Transverse colon (tissue), 4 donors: ENCODE measurements around the gene LECT2. TPM values are rescaled to one million over a fixed set of nuclear protein-coding genes. Genes with fewer than 3 reads are reported as not detected.

Experiments
- DNase-seq: peaks from one replicate; pipeline ENCODE4 v3.0.0-alpha.2; 2019
- H3K27ac ChIP-seq, 4 donors: fragments of 200-600 bp; sonication (generic); 2 replicates each; pipeline ENCODE4 v1.5.1; 2016 to 2018; ENCODE audit warnings: inconsistent platforms in 4 of 4
- H3K27me3 ChIP-seq: fragments of 200-600 bp; sonication (generic); 2 replicates; pipeline ENCODE4 v1.5.1; 2017; ENCODE audit warnings: inconsistent platforms
- H3K36me3 ChIP-seq, 4 donors: fragments of 200-600 bp; sonication (generic); 2 replicates each; pipeline ENCODE4 v1.5.1; 2017 to 2019; ENCODE audit warnings: inconsistent platforms in 4 of 4
- H3K4me1 ChIP-seq, 4 donors: fragments of 200-600 bp; sonication (generic); 2 replicates each; pipeline ENCODE4 v1.5.1; 2017 to 2020; ENCODE audit warnings: inconsistent platforms in 4 of 4
- H3K4me3 ChIP-seq, 4 donors: fragments of 200-600 bp; sonication (generic); 1 replicate in 1 of 4; 2 replicates in 3 of 4; pipeline versions ENCODE4 v1.5.1 to v1.6.1; 2017 to 2019; ENCODE audit warnings: inconsistent platforms in 4 of 4
- H3K9me3 ChIP-seq, 2 donors: fragments of 200-600 bp; sonication (generic); 2 replicates each; pipeline ENCODE4 v1.5.1; 2017 to 2019; ENCODE audit warnings: inconsistent platforms in 2 of 2
- CTCF ChIP-seq, 5 experiments: fragments of 200-600 bp in 3 of 5; fragments of 450-650 bp in 2 of 5; sonication (generic) in 3 of 5; IDR thresholded peaks; 1 replicate in 2 of 5; 2 replicates in 3 of 5; pipeline ENCODE4 v1.5.1; 2016 to 2017; ENCODE audit warnings: antibody characterized with exemption in 5 of 5, inconsistent platforms in 3 of 5, mild to moderate bottlenecking in 2 of 5, moderate library complexity in 1 of 5
- EP300 ChIP-seq: sonication (generic); formaldehyde crosslinking; IDR thresholded peaks from one replicate; pipeline ENCODE4 v1.6.1; 2017; ENCODE audit warnings: antibody characterized with exemption, low read depth
- POLR2A ChIP-seq: fragments of 450-650 bp; IDR thresholded peaks from one replicate; pipeline ENCODE4 v1.6.1; 2016; ENCODE audit warnings: antibody characterized with exemption, mild to moderate bottlenecking, moderate library complexity
- POLR2AphosphoS5 ChIP-seq, 3 donors: sonication (generic); formaldehyde crosslinking; IDR thresholded peaks; one replicate each; pipeline ENCODE4 v1.6.1; 2016; ENCODE audit warnings: antibody characterized with exemption in 3 of 3
- WGBS, 2 donors: methylation state at CpG; one replicate each; pipeline ENCODE4 v1.1.5; 2018; ENCODE audit warnings: low coverage in 1 of 2; 5-methylcytosine and 5-hydroxymethylcytosine counted together
- in situ Hi-C, 4 donors: fragments of 200-750 bp; cut with MboI; loops; one replicate each; pipeline versions ENCODE4 v1.15.0 to v1.15.1; 2017; ENCODE audit warnings: low sequenced_read_pairs in 3 of 4, low pct_ligation_motif_present in 1 of 4, low pct_unique_long_range_greater_than_20kb in 1 of 4
- intact Hi-C: fragments of 100-400 bp; cut with DNase I; formaldehyde crosslinking; loops from one replicate; pipeline ENCODE4 v1.15.1; 2023; ENCODE audit warnings: low total_unique reads
- total RNA-seq, 4 donors: library from RNA; depleted of rRNA; stranded (reverse); fragments of >200 nt; gene quantifications; one replicate each; pipeline ENCODE4 v1.1.0, GENCODE V29; 2016

The LECT2 gene
- total RNA-seq, 4 donors from 2014 or later: not detected

DNA sequence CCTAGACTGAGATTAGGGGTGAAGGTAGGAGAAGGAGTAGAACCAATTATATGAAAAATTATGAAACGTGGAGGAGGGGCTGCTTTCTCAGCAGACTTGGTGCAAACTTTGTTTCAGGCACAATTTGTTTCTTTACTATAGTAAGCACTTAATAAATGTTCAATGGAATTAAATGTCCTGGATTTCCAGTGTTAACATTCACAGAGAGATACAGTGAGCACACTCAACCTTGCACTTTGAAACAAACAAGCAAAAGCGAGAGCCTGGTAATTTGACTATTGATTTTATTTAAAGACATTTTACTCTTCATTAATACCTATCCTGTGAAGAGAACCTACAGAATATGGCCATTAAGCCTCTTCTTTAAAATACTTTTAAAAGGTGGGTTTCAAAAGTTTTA is 933 bp downstream of the LECT2 start:
- no peaks in the 10 kb centered on the region for H3K4me1 ChIP-seq
- H3K36me3 ChIP-seq: no peaks in the 10 kb centered on the region
- 72 to 81% methylated on average over 2 of the region's 2 CpGs for WGBS, 2 donors
- DNase-seq: no peak
- no peak overlapping the region for H3K4me3 ChIP-seq
- in situ Hi-C loops: loop anchor here in 1 of 4 donors (10.0 kb wide), 1 partner anchor 111 kb away; no protein-coding TSS in a partner anchor
- no peaks in the 10 kb centered on the region for H3K27me3 ChIP-seq
- H3K27ac ChIP-seq: no peak overlapping the region
- TF ChIP-seq POLR2A (no peak), POLR2AphosphoS5 (IDR thresholded peaks at IDR 0.05) (no peak), CTCF (IDR thresholded peaks at IDR 0.05) (no peak), EP300 (no peak)
- no peaks in the 10 kb centered on the region for H3K9me3 ChIP-seq
- intact Hi-C loops: no loop called here

GRCh38 chr5:135952683-135953082 is 2.1 kb downstream of the LECT2 start:
- H3K4me3 ChIP-seq: no peak overlapping the region
- no peaks in the 10 kb centered on the region for H3K4me1 ChIP-seq
- intact Hi-C loops: no loop called here
- H3K27ac ChIP-seq: no peak overlapping the region
- no peak for TF ChIP-seq CTCF (IDR thresholded peaks at IDR 0.05)
- no peak for TF ChIP-seq POLR2A
- TF ChIP-seq EP300: no peak
- no peak for TF ChIP-seq POLR2AphosphoS5 (IDR thresholded peaks at IDR 0.05)
- in situ Hi-C loops: loop anchor here in 1 of 4 donors (10.0 kb wide), 1 partner anchor 112 kb away; no protein-coding TSS in a partner anchor
- WGBS, 2 donors: 86 to 100% methylated on average over 2 to 4 of the region's 4 CpGs
- DNase-seq: no peak
- H3K27me3 ChIP-seq: no peaks in the 10 kb centered on the region
- H3K36me3 ChIP-seq: no peaks in the 10 kb centered on the region
- no peaks in the 10 kb centered on the region for H3K9me3 ChIP-seq

- 46 to 54% methylated on average over 5 to 6 of the region's 6 CpGs for WGBS, 2 donors
- intact Hi-C loops (no loop called here), in situ Hi-C loops (loop anchor here in 1 of 4 donors (10.0 kb wide), 1 partner anchor 113 kb away; no protein-coding TSS in a partner anchor)
- no peaks in the 10 kb centered on the region for H3K36me3 ChIP-seq
- H3K27me3 ChIP-seq: no peaks in the 10 kb centered on the region
- TF ChIP-seq POLR2AphosphoS5 (IDR thresholded peaks at IDR 0.05) (no peak), EP300 (no peak), POLR2A (no peak), CTCF (IDR thresholded peaks at IDR 0.05) (no peak)
- no peak overlapping the region for H3K27ac ChIP-seq
- no peak overlapping the region for H3K4me3 ChIP-seq
- no peak for DNase-seq
- no peaks in the 10 kb centered on the region for H3K9me3 ChIP-seq
- no peaks in the 10 kb centered on the region for H3K4me1 ChIP-seq
Observed at GRCh38 chr5:135951807-135952206, 3.0 kb downstream of the LECT2 start.

GRCh38 chr5:135951257-135951656 is 3.5 kb downstream of the LECT2 start:
- intact Hi-C loops (no loop called here), in situ Hi-C loops (loop anchor here in 1 of 4 donors (10.0 kb wide), 1 partner anchor 114 kb away; no protein-coding TSS in a partner anchor)
- Histone ChIP-seq H3K4me3 (no peak overlapping the region), H3K36me3 (no peaks in the 10 kb centered on the region), H3K4me1 (no peaks in the 10 kb centered on the region), H3K27me3 (no peaks in the 10 kb centered on the region), H3K9me3 (no peaks in the 10 kb centered on the region), H3K27ac (no peak overlapping the region)
- no peak for DNase-seq
- no peak for TF ChIP-seq EP300
- TF ChIP-seq CTCF (IDR thresholded peaks at IDR 0.05): no peak
- no peak for TF ChIP-seq POLR2A
- no peak for TF ChIP-seq POLR2AphosphoS5 (IDR thresholded peaks at IDR 0.05)
- WGBS, 2 donors: 45 to 54% methylated on average over 2 to 4 of the region's 4 CpGs
